ENCODE measurements around the gene ERBB4.

DNA sequence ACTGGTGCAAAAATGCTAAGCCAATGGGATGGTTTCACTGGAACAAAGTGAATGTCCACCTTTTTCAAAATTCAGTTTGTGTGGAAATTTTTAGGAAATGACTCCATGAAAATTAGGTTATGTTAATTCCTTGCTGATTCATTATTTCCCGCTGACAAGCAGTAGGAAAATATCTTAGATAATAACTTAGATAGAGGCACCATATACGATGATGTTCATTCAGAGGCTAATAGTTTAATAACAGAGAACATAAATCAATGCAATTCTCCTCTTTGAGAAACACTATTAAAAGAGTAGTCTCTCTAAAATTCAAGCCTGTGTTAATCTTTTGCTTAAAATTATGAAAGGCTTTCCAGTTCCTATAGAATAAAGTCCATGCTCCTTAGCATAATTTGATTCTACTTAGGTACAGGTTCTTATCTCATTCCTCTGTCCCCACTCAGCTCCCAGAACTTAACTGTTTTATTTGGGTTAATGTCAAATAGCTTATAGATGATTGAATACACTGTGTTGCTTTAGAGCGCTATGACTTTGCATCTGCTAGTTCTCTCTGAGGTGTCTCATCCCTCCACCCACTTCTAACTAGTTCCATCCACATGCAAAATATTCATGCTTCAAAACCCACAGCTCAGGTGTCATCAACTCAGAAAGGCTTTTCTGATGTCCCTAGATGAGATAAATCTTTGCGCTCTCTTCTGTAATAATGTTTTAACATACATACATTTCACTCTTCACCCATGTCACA is 503.6 kb downstream of the ERBB4 start:
- no peak for TF ChIP-seq CTCF (IDR thresholded peaks at IDR 0.05)
- TF ChIP-seq POLR2A (IDR thresholded peaks at IDR 0.05) = no peak
